GM19467 (cell line): ENCODE data around the gene STUM.
A peak's percentile ranks its signal among the peaks of the same experiment; 100 is the strongest.

ENCODE experiments used
- ATAC-seq: cut with Tn5 transposase; IDR thresholded peaks from one replicate; pipeline ENCODE4 v1.9.1; 2021; ENCODE audit warnings: mild to moderate bottlenecking, moderate library complexity; ENCODE audit not compliant: unreplicated experiment

STUM gene

GRCh38 chr1:226624526-226624925, 76.0 kb downstream of the STUM start:
- ATAC-seq = no peak

GRCh38 chr1:226625326-226625725, 76.8 kb downstream of the STUM start:
- ATAC-seq = no peak

GRCh38 chr1:226625832-226626576, 77.4 kb downstream of the STUM start:
- peak; percentile 24 for ATAC-seq

- peak; percentile 85 for ATAC-seq
These were observed 78.0 kb downstream of the STUM start for GRCh38 chr1:226626577-226626956.

GRCh38 chr1:226627050-226627755, 78.6 kb downstream of the STUM start:
- no peak for ATAC-seq

GRCh38 chr1:226627924-226628611, 79.5 kb downstream of the STUM start:
- no peak for ATAC-seq

- no peak for ATAC-seq
These were observed 80.1 kb downstream of the STUM start for GRCh38 chr1:226628612-226629155.

GRCh38 chr1:226629210-226629895, 80.8 kb downstream of the STUM start:
- no peak for ATAC-seq

- ATAC-seq = no peak
These were observed 81.5 kb downstream of the STUM start for GRCh38 chr1:226629896-226630550.

- ATAC-seq = no peak
These were observed 82.0 kb downstream of the STUM start for GRCh38 chr1:226630592-226630991.

GRCh38 chr1:226631229-226632000, 82.9 kb downstream of the STUM start:
- ATAC-seq = no peak

- ATAC-seq = no peak
These were observed 83.8 kb downstream of the STUM start for GRCh38 chr1:226632169-226632879.

- no peak for ATAC-seq
These were observed 84.4 kb downstream of the STUM start for GRCh38 chr1:226632922-226633351.

- peak; percentile 24 for ATAC-seq
These were observed 85.1 kb downstream of the STUM start for GRCh38 chr1:226633541-226634165.

GRCh38 chr1:226634166-226634588, 85.6 kb downstream of the STUM start:
- ATAC-seq = peak; percentile 71

GRCh38 chr1:226634611-226635246, 86.2 kb downstream of the STUM start:
- no peak for ATAC-seq

GRCh38 chr1:226635456-226635941, 86.9 kb downstream of the STUM start:
- no peak for ATAC-seq

- no peak for ATAC-seq
These were observed 88.2 kb downstream of the STUM start for GRCh38 chr1:226636847-226637096.
